Endothelial cell of umbilical vein (primary cell): Measurements from ENCODE around the gene THAP9.
A peak's percentile ranks its signal among the peaks of the same experiment; 100 is the strongest.

Source experiments
- CTCF ChIP-seq, 2 donors: IDR thresholded peaks; 1 replicate in 1 of 2; 2 replicates in 1 of 2; pipeline ENCODE4 v1.5.1; 2011; ENCODE audit warnings: low read length in 2 of 2, mild to moderate bottlenecking in 2 of 2, moderate library complexity in 2 of 2, control low read depth in 1 of 2, inconsistent platforms in 1 of 2, low read depth in 1 of 2; ENCODE audit not compliant: insufficient read depth in 1 of 2; ENCODE audit errors: extremely low read depth in 1 of 2
- EZH2 ChIP-seq: IDR thresholded peaks from 2 replicates; pipeline ENCODE4 v1.6.1; 2012; ENCODE audit warnings: borderline replicate concordance, low read depth, mild to moderate bottlenecking, moderate library complexity, low read length, inconsistent platforms; ENCODE audit not compliant: severe bottlenecking
- MAX ChIP-seq: IDR thresholded peaks from 2 replicates; pipeline ENCODE4 v1.6.1; 2011; ENCODE audit not compliant: insufficient read depth, insufficient read length
- MYC ChIP-seq: IDR thresholded peaks from one replicate; pipeline ENCODE4 v1.6.1; 2011; ENCODE audit warnings: mild to moderate bottlenecking, low read depth, low read length
- POLR2A ChIP-seq: IDR thresholded peaks from 2 replicates; pipeline ENCODE4 v1.6.1; 2012; ENCODE audit warnings: low read depth, mild to moderate bottlenecking, control low read depth, low read length

- TF ChIP-seq CTCF (IDR thresholded peaks at IDR 0.05; ENCODE audit: extremely low read depth in 1 of 2, insufficient read depth in 1 of 2, low read depth in 1 of 2, low read length in 2 of 2) (peak in 1 of 2 donors; percentile 52), EZH2 (no peak), MYC (no peak), MAX (no peak), POLR2A (no peak)
Measured at GRCh38 chr4:82851885-82852750, 48.4 kb upstream of the THAP9 start.
